Body of pancreas (tissue), 4 donors: ENCODE measurements around the gene TNRC6A. TPM values are rescaled to one million over a fixed set of nuclear protein-coding genes. Genes with fewer than 3 reads are reported as not detected.
A peak's percentile ranks its signal among the peaks of the same experiment; 100 is the strongest.

Experiments
- ATAC-seq: fragments of 150-250 bp; one replicate; pipeline ENCODE4 v1.9.1; 2016
- DNase-seq, 4 donors: peaks; one replicate each; pipeline ENCODE4 v3.0.0-alpha.2; 2019
- H3K27ac ChIP-seq, 4 donors: fragments of 200-600 bp; sonication (generic); 1 replicate in 3 of 4; 2 replicates in 1 of 4; pipeline versions ENCODE4 v1.5.1 to v1.6.1; 2016 to 2019; ENCODE audit warnings: mild to moderate bottlenecking in 1 of 4, mixed read lengths in 1 of 4, moderate library complexity in 1 of 4
- H3K27me3 ChIP-seq, 2 donors: fragments of 200-600 bp; sonication (generic); one replicate each; pipeline ENCODE4 v1.6.0; 2016; ENCODE audit warnings: mild to moderate bottlenecking in 1 of 2
- H3K36me3 ChIP-seq, 2 donors: fragments of 200-600 bp; sonication (generic); replicated peaks in 1 of 2; 2 replicates each; pipeline ENCODE4 v1.5.1; 2016; ENCODE audit warnings: low read depth in 2 of 2; ENCODE audit not compliant: insufficient read depth in 1 of 2
- H3K4me1 ChIP-seq: fragments of 200-600 bp; sonication (generic); one replicate; pipeline ENCODE4 v1.6.0; 2016
- H3K4me3 ChIP-seq, 2 donors: fragments of 200-600 bp; sonication (generic); 1 replicate in 1 of 2; 2 replicates in 1 of 2; pipeline ENCODE4 v1.5.1; 2016 to 2019
- H3K9me3 ChIP-seq, 3 donors: fragments of 200-600 bp; sonication (generic); 1 replicate in 2 of 3; 2 replicates in 1 of 3; pipeline ENCODE4 v1.5.1; 2016
- CTCF ChIP-seq, 7 experiments: fragments of 450-650 bp in 4 of 7; fragments of 200-600 bp in 3 of 7; sonication (generic) in 3 of 7; IDR thresholded peaks; one replicate each; pipeline ENCODE4 v1.5.1; 2016 to 2019; ENCODE audit warnings: antibody characterized with exemption in 7 of 7
- POLR2A ChIP-seq, 3 donors: fragments of 450-650 bp; IDR thresholded peaks; one replicate each; pipeline ENCODE4 v1.6.1; 2016; ENCODE audit warnings: antibody characterized with exemption in 3 of 3, mild to moderate bottlenecking in 2 of 3
- WGBS, 2 donors: methylation state at CpG; one replicate each; pipeline ENCODE4 v1.1.5; 2017; 5-methylcytosine and 5-hydroxymethylcytosine counted together
- intact Hi-C: fragments of 100-400 bp; cut with DNase I; formaldehyde crosslinking; loops from one replicate; pipeline ENCODE4 v1.15.1; 2023
- total RNA-seq, 2 donors: library from RNA; depleted of rRNA; stranded (reverse); fragments of >200 nt; gene quantifications; one replicate each; pipeline ENCODE4 v1.1.0, GENCODE V29; 2016

Gene TNRC6A
- total RNA-seq, 2 donors from 2014 or later, result 46.1 to 82.2 TPM

GRCh38 chr16:24685539-24686432 is 43.7 kb upstream of the TNRC6A start:
- Histone ChIP-seq H3K9me3 (no peaks in the 10 kb centered on the region), H3K36me3 (no peaks in the 10 kb centered on the region), H3K4me3 (no peak overlapping the region), H3K27ac (no peak overlapping the region), H3K27me3 (no peaks in the 10 kb centered on the region), H3K4me1 (peaks cover 14% of the 10 kb centered on the region)
- 38 to 58% methylated on average over 8 to 15 of the region's 15 CpGs for WGBS, 2 donors
- intact Hi-C loops, result no loop called here
- ATAC-seq (peak; percentile 72), DNase-seq (peak; percentile 58 to 79 (median 74))
- TF ChIP-seq POLR2A (IDR thresholded peaks at IDR 0.05) (no peak), CTCF (IDR thresholded peaks at IDR 0.05) (no peak)

GRCh38 chr16:24686678-24687077 is 42.8 kb upstream of the TNRC6A start:
- Histone ChIP-seq H3K9me3 (no peaks in the 10 kb centered on the region), H3K36me3 (no peaks in the 10 kb centered on the region), H3K4me3 (no peak overlapping the region), H3K4me1 (peaks cover 14% of the 10 kb centered on the region), H3K27me3 (no peaks in the 10 kb centered on the region), H3K27ac (no peak overlapping the region)
- WGBS, 2 donors, result 63 to 75% methylated on average over 9 of the region's 9 CpGs
- TF ChIP-seq POLR2A (IDR thresholded peaks at IDR 0.05) (no peak), CTCF (IDR thresholded peaks at IDR 0.05) (no peak)
- DNase-seq, result no peak
- ATAC-seq, result no peak
- intact Hi-C loops, result no loop called here

- Histone ChIP-seq H3K4me1 (peaks cover 14% of the 10 kb centered on the region), H3K27ac (no peak overlapping the region), H3K9me3 (no peaks in the 10 kb centered on the region), H3K27me3 (no peaks in the 10 kb centered on the region), H3K4me3 (no peak overlapping the region), H3K36me3 (no peaks in the 10 kb centered on the region)
- ATAC-seq (no peak), DNase-seq (no peak)
- intact Hi-C loops, result no loop called here
- no peak for TF ChIP-seq CTCF (IDR thresholded peaks at IDR 0.05)
- TF ChIP-seq POLR2A (IDR thresholded peaks at IDR 0.05), result no peak
- 88 to 95% methylated on average over 2 of the region's 2 CpGs for WGBS, 2 donors
Observed at GRCh38 chr16:24688359-24688758, 41.1 kb upstream of the TNRC6A start.

- Histone ChIP-seq H3K9me3 (no peaks in the 10 kb centered on the region), H3K4me1 (peaks cover 14% of the 10 kb centered on the region), H3K27ac (no peak overlapping the region), H3K4me3 (no peak overlapping the region), H3K36me3 (no peaks in the 10 kb centered on the region), H3K27me3 (no peaks in the 10 kb centered on the region)
- no peak for TF ChIP-seq POLR2A (IDR thresholded peaks at IDR 0.05)
- peak in 4 of 7 experiments; percentile 16 to 41 (median 34) for TF ChIP-seq CTCF (IDR thresholded peaks at IDR 0.05)
- 49 to 59% methylated on average over 7 of the region's 7 CpGs for WGBS, 2 donors
- intact Hi-C loops, result no loop called here
- ATAC-seq (peak; percentile 38), DNase-seq (peak in 1 of 4 donors; percentile 26)
Observed at GRCh38 chr16:24689128-24689527, 40.3 kb upstream of the TNRC6A start.
